ENCODE data around the gene SPATA31E1.
"Not testable (repeated sequence)": the region's sequence is repeated elsewhere in the genome, so short reads cannot be mapped to it uniquely, and the experiment has no call there.

SPATA31E1 gene

GRCh38 chr9:87882627-87883026 lies at the start of gene SPATA31E1:
SPATA31E1 (plus strand) TSS chr9:87882877; CDS start chr9:87882892, 15 bp downstream.
- DNase-seq = no peak

GRCh38 chr9:87834357-87834756 lies 48.3 kb upstream of the SPATA31E1 start:
- no peak for DNase-seq

GRCh38 chr9:87836536-87836935 lies 46.1 kb upstream of the SPATA31E1 start:
- no peak for DNase-seq

GRCh38 chr9:87836951-87837705 lies 45.5 kb upstream of the SPATA31E1 start:
- DNase-seq = no peak

- DNase-seq = no peak
These were observed 42.5 kb upstream of the SPATA31E1 start for GRCh38 chr9:87840134-87840533.

- no peak for DNase-seq
These were observed 39.6 kb upstream of the SPATA31E1 start for GRCh38 chr9:87842878-87843585.

GRCh38 chr9:87844506-87844905 lies 38.2 kb upstream of the SPATA31E1 start:
- DNase-seq = no peak

- DNase-seq = not testable (repeated sequence)
These were observed 34.9 kb upstream of the SPATA31E1 start for GRCh38 chr9:87847817-87848216.

GRCh38 chr9:87849144-87849758 lies 33.4 kb upstream of the SPATA31E1 start:
- DNase-seq = no peak

GRCh38 chr9:87850391-87850790 lies 32.3 kb upstream of the SPATA31E1 start:
- no peak for DNase-seq

- DNase-seq = not testable (repeated sequence)
These were observed 31.5 kb upstream of the SPATA31E1 start for GRCh38 chr9:87851186-87851585.

GRCh38 chr9:87853302-87853701 lies 29.4 kb upstream of the SPATA31E1 start:
- no peak for DNase-seq

- DNase-seq = no peak
These were observed 28.6 kb upstream of the SPATA31E1 start for GRCh38 chr9:87853876-87854579.

GRCh38 chr9:87854580-87854955 lies 28.1 kb upstream of the SPATA31E1 start:
- DNase-seq = no peak

GRCh38 chr9:87855061-87855460 lies 27.6 kb upstream of the SPATA31E1 start:
- no peak for DNase-seq

GRCh38 chr9:87857141-87857947 lies 25.3 kb upstream of the SPATA31E1 start:
- no peak for DNase-seq

- no peak for DNase-seq
These were observed 24.7 kb upstream of the SPATA31E1 start for GRCh38 chr9:87857948-87858335.

GRCh38 chr9:87859137-87859536 lies 23.5 kb upstream of the SPATA31E1 start:
- DNase-seq = no peak

- no peak for DNase-seq
These were observed 22.9 kb upstream of the SPATA31E1 start for GRCh38 chr9:87859786-87860185.

GRCh38 chr9:87861332-87861731 lies 21.3 kb upstream of the SPATA31E1 start:
- no peak for DNase-seq

GRCh38 chr9:87862536-87863268 lies 20.0 kb upstream of the SPATA31E1 start:
- no peak for DNase-seq

Measured in stimulated activated CD4-positive, alpha-beta T cell treated with anti-CD3 and anti-CD28 coated beads, Interleukin-4, amount 100 ng/mL, for 4 hours (primary cell).